ENCODE measurements around the gene BLTP3B.

GRCh38 chr12:100189636-100190394 is 47.1 kb upstream of the BLTP3B start:
- TF ChIP-seq EP300 (IDR thresholded peaks at IDR 0.05), result no peak
- TF ChIP-seq POLR2A (IDR thresholded peaks at IDR 0.05), result no peak
- TF ChIP-seq, protein P1, sequence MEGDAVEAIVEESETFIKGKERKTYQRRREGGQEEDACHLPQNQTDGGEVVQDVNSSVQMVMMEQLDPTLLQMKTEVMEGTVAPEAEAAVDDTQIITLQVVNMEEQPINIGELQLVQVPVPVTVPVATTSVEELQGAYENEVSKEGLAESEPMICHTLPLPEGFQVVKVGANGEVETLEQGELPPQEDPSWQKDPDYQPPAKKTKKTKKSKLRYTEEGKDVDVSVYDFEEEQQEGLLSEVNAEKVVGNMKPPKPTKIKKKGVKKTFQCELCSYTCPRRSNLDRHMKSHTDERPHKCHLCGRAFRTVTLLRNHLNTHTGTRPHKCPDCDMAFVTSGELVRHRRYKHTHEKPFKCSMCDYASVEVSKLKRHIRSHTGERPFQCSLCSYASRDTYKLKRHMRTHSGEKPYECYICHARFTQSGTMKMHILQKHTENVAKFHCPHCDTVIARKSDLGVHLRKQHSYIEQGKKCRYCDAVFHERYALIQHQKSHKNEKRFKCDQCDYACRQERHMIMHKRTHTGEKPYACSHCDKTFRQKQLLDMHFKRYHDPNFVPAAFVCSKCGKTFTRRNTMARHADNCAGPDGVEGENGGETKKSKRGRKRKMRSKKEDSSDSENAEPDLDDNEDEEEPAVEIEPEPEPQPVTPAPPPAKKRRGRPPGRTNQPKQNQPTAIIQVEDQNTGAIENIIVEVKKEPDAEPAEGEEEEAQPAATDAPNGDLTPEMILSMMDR (IDR thresholded peaks at IDR 0.05), result no peak
